AG09309 (cell line): ENCODE results near the gene GJB5.

ENCODE experiments used
- DNase-seq: peaks from one replicate; pipeline ENCODE4 v3.0.0-alpha.2; 2010; ENCODE audit warnings: low read depth
- H3K4me3 ChIP-seq: 2 replicates; pipeline ENCODE4 v1.5.1; 2011; ENCODE audit warnings: mild to moderate bottlenecking, low read depth, low read length, moderate library complexity; ENCODE audit not compliant: control insufficient read depth
- CTCF ChIP-seq: IDR thresholded peaks from 2 replicates; pipeline ENCODE4 v1.5.1; 2011; ENCODE audit warnings: mild to moderate bottlenecking, low read depth, low read length, inconsistent platforms; ENCODE audit not compliant: insufficient read depth, control insufficient read depth; ENCODE audit errors: missing control alignments

Gene GJB5

GRCh38 chr1:34759503-34760357 is 4.9 kb downstream of the GJB5 start, which contains the start of gene GJB4:
TSS of gene GJB4 (plus strand) at chr1:34759740. CDS start at chr1:34761255, 1,515 bp downstream.
- no peak for DNase-seq
- no peak within 1 kb of the TSS for H3K4me3 ChIP-seq
- TF ChIP-seq CTCF, result no peak

GRCh38 chr1:34761176-34761761 is 6.4 kb downstream of the GJB5 start:
- H3K4me3 ChIP-seq, result no peak overlapping the region
- no peak for DNase-seq
- no peak for TF ChIP-seq CTCF

- no peak for TF ChIP-seq CTCF
- no peak overlapping the region for H3K4me3 ChIP-seq
- no peak for DNase-seq
Observed at GRCh38 chr1:34761776-34762307, 7.0 kb downstream of the GJB5 start.

GRCh38 chr1:34762474-34763141 is 7.8 kb downstream of the GJB5 start:
- DNase-seq, result no peak
- no peak overlapping the region for H3K4me3 ChIP-seq
- no peak for TF ChIP-seq CTCF

- no peak for DNase-seq
- no peak for TF ChIP-seq CTCF
- H3K4me3 ChIP-seq, result no peak overlapping the region
Observed at GRCh38 chr1:34763142-34763781, 8.4 kb downstream of the GJB5 start.

GRCh38 chr1:34768856-34769255 is 14.0 kb downstream of the GJB5 start:
- DNase-seq, result no peak
- no peak overlapping the region for H3K4me3 ChIP-seq
- TF ChIP-seq CTCF, result no peak
